Measurements from ENCODE around the gene CTBP2.

Gene CTBP2

DNA sequence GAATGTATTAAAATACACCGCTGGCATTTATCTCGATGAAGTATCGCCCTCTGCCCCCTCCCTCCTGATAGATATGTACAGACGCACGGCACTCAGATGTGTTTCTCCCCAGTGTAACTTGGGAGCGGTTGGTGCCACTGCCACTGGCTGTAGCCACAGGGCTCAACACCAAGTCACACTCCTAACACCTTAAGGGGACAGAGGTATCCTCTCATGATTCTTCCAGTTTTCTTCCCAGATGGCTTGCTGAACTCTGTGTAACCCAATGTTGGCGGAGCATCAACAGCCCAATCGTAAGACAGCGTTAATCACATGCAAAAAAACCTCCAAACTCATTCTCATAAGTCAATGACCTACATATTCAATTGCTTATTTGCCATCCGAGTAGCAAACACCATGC lies 35.5 kb downstream of the CTBP2 start:
- peak; percentile 45 for FAIRE-seq

DNA sequence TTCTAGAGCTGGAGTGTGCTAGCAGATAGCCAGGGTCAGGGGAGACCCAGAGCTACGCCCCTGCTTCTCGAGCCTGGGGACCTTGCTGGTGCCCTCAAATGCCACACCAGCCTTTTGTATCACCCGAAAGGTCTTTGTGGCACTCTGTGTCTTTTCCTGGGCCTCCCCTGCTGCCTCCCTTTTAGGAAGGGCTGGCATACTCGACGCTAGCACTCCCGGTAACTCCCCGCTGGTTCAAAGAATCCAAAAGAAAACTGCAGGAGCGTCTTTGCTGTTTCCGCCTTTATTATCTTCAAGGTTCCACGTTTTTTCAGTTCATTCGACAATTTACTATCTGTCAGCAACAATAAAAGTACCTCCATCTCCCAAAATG lies 36.3 kb downstream of the CTBP2 start:
- FAIRE-seq = peak; percentile 27

DNA sequence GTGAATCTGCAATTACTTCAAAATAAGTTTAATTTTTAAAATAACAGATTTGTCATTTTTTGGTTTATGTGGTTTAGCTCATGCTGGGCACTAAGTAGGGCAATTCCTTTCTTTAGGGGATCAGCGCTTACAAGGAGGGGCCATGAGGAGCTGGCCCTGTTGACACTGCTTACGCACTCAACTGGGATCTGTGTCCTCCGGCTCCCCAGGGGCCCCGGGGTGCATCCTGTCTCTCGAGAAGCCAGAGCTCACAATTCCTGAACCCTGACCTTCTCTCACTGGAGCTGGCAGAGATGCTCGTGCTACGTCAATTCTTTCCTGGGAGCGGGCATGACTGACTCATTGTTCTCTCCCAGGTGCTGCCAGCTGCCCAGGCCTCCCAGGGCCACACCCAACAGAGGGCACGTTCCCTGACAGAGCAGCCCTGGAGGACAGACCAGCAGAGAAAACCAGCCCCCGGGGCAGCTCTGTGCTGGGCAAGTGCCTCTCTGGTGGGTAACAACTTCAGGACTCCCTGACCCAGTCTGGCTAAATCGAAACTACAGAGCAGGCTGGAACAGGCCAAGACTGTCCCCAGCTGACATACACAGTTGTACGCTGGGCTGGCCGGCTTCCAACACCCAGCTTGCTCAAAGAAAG lies 36.8 kb downstream of the CTBP2 start:
- peak; percentile 60 for FAIRE-seq

DNA sequence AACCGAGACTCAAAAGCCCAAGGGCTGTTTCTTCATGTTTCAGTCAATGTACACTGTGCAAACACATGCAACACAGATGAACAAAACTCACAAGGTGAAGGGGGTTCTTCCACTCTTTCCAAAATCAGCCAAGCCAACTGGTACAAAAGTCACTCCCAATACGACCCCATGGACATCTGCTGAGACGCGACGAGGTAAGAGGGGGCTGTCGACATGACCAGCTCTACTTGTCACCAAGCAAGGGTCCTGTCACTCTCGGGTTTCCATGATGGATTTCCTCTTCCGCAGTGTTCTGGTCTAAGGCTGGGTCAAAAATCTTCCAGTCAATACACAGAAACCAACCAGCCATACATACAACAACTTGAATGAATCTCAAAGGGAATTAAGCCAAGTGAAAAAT lies 37.8 kb downstream of the CTBP2 start:
- no peak for FAIRE-seq

DNA sequence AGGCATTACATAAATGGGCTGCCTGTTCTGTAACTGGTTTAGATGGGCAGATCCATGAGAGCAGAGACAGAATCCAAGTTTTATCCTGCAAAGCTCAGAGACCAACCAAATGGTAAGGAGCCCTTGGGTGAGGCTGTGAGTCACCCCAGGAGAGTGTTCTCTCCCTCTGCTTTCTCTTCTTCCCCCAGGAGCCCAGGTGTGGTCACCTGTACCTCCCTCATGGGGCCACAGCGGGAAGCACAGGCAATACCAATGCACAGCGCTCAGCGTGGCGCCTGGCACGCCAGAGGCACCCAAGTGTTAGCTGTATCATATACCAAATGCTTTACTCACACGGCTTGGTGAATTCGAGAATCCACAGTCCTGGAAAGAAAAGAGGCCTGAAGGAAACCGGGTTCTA lies 39.4 kb downstream of the CTBP2 start:
- no peak for FAIRE-seq

DNA sequence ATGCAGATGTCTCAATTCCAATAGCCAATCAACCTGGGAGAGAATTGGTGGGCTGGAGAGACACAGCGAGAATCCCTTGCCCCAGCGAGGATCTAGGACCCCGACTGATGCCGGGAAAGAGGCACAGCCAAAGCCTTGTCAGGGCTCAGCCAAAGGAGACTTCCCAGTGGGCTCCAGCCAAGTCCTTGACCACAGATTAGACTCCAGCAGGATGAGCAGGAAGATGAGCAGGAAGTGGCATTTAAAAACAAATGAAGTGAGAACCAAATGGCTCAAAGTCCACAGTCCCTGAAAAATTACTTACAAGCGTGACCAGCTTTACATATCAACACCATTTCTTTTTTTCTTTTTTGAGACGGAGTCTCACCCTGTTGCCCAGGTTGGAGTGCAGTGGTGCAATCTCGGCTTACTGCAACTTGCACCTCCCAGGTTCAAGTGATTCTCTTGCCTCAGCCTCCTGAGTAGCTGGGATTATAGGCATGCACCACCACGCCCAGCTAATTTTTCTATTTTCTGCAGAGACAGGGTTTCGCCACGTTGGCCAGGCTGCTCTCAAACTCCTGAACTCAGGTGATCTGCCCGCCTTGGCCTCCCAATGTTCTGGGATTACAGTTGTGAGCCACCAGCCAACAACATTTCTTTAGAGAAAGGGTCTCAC lies 40.2 kb downstream of the CTBP2 start:
- FAIRE-seq = peak; percentile 17

DNA sequence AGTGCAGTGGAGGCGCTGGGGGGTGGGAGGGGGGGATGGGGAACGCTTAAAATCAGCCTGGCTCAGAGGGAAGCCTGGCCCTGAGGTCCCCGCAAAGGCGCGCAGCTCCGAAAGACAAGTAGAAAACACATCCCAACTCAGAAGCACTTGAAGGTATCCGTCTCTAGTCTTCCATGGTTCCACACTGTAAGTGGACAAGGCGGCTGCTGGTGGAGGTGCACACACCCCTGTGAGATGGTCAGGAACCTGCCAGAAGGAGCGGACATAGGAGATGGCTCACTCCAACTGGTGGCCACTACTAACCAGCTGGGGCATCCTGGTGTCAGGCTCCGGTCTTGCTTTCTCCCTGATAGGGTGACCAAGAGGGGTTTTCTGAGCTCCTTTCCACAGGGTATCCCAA lies 41.7 kb downstream of the CTBP2 start:
- FAIRE-seq = no peak

DNA sequence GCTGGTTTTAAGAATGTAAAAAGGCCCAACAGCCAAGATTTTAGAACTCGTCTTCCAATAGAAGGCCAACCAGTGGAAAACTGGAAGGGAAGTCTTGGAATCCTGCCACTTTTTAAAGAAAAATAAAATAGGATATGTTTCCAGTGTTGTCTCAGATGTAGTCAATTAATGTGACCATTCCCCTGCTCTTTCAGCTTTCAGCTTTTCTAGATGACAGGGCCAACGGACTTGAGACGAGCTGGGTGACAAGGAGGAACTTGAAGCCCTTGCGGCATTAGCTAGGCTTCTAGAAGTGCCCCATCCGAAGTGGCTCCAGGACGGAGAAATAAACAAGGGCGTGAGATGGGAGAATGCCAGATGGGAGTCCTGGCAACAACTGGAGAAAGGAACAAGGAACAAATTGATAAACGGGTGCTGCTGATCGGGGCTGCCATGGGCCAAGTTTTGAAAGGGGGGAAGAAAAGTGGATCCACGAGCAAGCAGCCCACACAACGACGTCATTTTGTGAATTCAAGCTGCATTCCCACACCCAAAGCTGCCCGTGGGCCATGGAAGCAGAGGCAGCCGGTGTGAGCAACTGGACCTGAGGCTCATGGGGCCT lies 42.3 kb downstream of the CTBP2 start:
- no peak for FAIRE-seq

DNA sequence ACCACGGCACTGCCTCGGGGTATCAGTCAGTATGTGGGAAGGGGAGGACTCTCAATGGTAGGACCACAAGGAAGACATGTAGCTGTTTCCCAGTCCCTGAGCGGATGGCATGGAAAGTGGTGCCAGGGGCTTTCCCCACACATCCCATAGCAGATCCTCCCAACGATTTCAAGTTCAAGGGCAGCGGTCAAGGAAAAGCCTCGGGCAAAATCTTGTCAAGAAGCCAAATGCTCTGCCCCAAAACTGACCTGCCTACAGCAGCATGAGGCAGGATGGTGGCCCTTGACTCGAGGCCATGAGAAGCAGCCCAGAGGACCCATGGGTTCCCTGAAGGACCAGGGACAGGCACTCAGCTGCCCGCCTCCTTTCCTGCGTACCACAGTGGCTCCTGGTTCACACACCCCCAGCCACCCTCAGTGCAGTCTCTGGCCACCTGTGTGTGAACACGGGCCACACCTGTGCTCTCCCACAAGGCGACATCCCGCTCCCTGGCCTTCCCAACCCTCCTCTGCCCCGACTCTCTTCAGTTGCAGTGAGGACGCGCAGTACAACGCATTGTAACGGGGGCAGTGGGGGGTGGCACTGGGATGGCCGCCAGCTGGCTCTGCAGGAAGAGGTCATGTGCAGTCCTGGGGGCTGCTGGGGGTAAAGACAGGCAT lies 43.6 kb downstream of the CTBP2 start:
- no peak for FAIRE-seq

DNA sequence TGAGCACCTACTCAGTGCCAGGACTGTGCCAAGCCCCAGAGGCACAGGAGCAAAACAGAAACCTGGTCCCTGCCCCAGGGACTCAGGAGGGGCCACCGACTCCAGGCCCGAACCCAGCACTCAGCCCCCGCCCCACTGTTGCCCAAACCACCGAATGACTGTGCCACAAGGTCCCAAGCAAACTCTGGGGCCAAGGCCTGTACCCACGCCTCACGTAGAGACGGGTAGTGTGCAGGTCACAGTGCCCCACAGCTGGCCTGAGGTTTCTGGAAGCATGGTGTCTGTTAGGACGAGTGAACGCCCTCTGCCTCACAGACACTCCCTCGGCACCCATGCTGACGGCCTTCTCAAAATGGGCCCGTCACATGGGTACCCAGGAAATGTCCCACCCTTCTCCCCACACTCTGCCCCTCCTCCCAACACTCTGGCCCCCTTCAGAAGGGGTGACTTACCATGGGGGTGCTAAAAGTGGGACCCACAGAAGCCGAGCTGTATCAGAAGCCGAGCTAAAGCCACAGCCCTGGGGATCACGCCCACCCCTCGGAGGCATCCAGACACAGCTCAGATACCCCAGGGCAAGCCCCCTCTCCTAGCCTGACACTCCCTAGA lies 44.2 kb downstream of the CTBP2 start:
- FAIRE-seq = no peak

DNA sequence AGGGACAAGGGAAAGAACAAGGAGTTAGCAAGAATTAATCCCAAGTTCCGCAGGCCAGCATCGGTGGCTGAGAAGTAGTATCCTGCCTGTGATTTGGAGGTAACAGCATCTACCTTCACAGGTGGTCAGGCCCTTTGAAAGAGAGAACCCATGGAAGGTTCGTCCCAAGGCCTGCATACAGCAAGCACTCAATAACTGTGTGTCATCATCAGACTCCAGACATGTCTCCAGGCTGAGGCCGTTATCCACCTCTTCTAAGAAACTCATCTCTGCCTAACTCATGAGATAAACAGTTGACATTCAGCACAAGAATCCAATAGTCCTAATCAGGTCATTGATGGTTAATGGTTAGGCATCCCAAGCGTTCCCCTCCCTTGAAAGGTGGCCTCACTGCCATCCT lies 45.0 kb downstream of the CTBP2 start:
- FAIRE-seq = no peak

DNA sequence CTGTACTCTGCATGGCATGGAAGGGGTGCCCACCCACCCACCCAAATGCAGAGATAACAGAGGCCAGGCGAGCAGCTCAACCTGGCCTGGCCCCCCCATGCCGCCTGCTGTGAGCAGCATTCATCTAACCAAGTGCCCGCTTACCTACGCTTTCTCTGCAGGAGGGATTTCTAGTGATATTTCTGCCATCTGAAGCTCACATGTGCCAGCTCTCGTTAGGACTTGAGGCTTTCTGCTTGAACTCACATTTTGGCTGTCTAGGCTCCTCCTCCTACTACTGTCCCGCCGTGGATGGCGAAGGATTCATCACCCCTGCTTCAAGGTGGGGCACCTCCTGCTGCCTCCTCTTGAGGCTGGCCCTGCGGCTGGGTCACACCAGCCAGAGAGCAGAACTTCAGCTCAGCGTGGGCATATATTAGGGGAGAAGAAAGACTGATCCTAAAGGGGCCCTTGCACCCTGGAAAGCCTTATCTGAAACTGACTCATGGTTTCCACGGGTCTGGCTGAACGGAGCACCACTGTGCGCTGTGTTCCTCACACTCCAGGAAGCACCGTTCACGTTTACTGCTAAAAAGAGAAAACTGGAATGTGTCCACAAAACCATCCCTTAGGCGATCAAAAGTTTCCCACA lies 45.5 kb downstream of the CTBP2 start:
- no peak for FAIRE-seq

DNA sequence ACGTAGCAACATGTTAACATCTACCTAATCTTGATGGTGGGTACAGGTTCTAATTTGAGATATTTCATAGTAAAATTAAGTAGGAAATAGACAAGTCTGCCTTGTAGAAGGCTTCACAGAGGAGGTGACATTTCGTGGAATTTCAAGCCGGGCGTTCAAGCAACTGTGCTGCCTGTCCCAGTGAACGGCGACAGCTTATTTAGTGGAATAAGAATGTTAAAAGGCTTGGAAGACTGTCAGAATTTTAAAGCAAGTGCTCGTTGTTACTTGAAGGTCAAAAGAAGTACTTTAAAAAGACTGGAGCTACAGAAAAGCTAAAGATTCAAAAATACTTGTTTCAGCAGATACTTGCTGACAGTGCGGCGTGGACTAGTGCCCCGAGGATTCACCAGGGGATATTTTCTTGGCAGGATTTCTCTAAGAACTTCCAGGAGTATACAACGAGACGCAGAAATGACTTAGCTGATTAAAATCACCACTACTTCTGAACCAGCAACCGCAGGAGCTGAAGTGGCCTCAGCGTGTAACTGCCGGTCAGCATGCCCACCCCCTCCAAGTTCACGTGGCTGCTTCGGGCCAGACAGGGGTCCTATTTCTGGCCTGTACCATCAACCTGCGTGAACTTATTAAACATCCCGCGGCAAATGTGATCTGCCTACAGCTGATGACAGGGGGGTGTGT lies 46.5 kb downstream of the CTBP2 start:
- no peak for FAIRE-seq

DNA sequence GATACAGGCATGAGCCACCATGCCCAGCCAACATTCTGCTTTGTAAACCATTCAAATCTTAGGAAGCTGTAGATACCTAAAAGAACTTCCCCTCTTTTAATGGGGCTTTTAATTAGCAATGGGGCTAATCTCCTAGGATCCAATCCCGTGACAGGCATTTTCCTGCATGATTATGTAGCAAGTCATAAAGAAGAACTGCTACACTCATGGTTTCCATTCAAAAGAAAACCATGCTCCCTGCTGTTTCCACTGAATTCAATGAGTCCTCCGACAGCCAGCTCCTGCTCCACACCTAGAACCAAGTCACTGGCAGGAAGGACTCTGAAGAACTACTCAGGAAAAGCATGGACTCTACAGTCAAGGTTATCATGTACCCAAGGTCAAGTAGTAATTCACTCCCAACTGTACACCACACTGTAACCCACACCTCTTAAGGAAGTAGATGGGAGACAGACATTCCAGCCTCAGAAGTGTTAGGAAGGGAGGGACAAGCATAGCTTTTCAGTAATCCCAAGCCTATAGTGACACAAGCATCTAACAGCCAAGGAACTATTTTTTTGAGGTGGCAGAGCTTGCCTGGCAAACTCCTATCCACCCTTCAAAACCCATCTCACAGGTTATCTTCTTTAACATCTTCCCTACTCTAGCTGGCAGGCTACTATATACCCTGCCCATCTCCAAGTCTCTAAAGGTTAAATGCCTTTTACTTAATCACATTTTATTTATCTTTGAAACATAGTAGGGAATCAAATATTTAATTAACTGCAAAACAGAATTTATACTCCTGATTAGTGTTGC lies 47.5 kb downstream of the CTBP2 start:
- no peak for FAIRE-seq

DNA sequence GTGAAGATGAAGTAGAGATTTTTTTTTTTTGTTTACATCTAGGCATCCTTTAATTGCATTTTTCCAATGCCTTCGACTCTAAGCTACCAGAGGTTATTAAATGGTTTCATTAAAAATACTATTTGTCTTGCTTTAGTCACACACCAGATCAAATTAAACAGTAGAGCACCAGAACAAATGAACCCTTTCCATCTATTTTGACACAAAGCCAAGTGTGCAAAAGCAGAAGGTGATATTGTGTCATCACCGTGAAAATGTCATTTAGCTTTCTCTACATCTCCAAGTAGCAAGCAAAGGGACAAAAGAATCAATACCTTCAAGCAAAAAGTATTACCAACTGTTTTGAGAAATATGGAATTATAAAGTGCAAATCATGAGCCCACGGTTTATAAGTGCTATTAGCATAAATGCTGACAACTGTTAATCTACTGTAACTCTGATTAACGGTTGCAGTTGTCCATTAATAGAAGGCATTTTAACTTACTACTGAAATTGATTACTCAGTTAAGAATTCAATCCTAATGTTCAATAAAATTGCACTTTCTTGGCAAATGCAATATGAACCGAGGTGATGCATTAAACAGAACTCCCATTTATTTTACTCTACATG lies 49.1 kb downstream of the CTBP2 start:
- FAIRE-seq = peak; percentile 87

DNA sequence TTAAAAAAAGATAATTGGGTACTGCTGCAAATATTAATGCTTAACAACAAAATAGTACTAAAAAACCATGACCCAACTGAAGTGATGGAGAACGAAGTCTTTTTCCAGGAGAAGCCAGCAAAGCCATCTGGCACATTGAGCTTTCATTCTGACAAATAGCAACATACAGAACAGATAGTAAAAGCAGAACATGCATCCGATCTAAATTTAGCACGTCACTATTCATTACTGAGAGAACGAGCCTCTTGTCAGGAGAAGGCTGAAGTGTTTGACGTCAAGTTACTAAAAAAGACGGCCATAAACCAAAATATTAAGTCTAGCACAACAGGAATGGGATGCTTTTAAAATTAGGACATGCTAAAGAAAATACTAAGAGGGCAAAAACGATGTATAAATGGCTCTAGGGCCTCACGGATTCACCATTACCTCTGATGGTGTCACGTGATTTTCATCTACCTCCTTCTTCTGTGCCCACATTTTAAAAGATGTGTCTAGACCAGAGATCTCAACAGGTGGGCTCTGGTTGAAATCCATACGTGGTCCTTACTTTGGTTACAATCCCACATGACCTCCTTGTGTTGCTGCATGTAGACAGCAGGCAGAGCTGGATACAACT lies 52.3 kb downstream of the CTBP2 start:
- no peak for FAIRE-seq

DNA sequence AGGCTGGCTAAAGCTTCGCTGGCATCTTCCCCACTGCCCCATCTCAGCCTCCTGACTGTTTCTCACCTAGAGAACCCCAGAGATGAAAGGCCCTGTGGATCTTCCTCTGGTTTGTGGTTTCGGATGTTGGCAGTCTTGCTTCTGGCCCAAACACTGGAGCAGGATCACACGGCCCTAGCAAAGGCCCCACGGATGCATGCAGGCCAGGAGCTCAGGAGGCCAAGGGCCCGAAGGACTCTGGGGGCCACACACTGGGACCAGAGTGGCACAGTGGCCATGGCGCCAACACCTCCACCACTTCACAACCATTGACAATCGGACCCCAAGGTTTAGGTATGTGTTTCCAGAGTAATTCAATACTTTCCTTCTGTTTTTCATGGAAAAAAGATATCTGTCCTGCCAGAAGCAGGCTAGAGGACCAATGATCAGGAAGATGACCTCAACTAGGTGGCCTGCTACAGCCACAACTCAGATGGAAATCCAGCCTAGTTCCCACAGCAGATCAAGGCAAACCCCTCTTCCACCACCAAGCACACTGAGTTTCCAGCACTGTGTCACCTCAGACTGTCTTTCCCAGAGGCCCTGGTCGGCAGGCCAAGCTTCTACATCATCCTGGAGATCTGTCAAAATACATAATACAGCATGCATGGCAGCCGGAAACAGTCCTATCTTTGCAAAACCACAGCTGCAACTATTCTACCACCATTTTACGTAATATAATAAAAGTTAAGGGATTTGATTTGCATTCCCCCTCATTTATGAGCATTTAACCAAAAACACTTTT lies 53.0 kb downstream of the CTBP2 start:
- no peak for FAIRE-seq

DNA sequence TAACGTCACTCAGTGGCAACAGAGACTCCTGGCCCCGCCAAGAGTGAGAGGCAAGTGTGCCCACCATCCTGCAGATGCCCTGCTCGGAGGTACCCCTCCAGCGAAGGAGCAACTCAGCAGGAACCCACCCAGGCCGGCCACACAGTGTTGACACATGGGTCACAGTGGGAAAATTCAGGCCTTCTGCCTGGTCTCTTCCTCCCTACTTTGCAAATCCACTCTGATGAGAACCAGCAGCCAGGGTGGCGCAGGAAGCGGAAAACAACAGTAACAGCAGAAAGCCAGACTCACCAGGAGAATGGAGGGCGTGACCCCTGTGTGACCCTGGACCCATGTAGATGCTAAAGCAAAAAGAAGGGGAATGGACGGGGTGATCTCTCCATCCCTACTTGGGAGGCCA lies 53.8 kb downstream of the CTBP2 start:
- FAIRE-seq = no peak

DNA sequence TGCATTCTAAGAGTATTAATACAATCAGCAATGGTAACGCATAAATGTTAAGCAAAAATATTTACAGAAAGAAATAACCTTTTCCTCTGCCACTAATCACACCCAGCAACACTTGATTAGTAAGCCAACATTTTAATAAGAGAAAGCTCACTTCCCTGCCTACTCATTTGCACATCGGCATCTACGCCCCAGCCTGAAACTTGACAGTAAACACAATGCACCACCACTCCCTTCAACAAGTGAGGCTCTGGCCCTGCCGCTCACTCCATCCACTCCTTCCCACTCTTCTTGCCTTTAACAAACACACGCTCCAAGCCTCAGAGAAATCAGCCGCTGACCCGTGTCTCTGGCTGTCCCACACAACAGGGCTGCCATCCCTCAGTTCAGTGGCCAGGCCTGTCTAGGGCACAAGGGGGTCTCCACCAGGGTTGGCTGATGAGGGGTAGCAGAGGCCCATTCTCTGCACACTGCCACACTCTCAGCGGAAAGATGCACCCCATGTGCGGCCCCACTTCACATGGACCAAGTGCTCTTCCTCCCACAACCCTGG lies 54.6 kb downstream of the CTBP2 start:
- no peak for FAIRE-seq

DNA sequence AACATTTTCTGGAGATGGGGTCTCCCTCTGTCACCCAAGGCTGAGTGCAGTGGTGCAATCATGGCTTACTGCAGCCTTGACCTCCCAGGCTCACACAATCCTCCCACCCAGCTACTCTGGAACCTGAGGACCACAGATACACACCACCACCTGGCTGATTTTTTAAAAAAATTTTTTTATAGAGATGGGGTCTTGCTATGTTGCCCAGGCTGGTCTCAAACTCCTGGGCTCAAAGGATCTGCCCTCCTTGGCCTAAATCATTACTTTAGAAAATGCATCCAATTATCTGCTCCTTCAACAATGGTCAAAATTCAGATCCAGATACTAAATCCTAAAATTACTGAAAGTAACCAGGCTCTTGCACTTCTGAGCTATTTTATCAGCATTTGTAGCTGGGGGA lies 55.2 kb downstream of the CTBP2 start:
- FAIRE-seq = no peak

Measured in islet of Langerhans (tissue), 1 donor.